GM12801 (cell line): Measurements from ENCODE around the gene ASAP2.

ENCODE experiments used
- CTCF ChIP-seq: IDR thresholded peaks from one replicate; pipeline ENCODE4 v1.5.1; 2011; ENCODE audit warnings: control low read depth; ENCODE audit not compliant: insufficient read length; ENCODE audit errors: extremely low read depth

The ASAP2 gene

GRCh38 chr2:9230051-9230802 is 23.6 kb downstream of the ASAP2 start:
- TF ChIP-seq CTCF, result no peak

GRCh38 chr2:9230881-9231280 is 24.3 kb downstream of the ASAP2 start:
- TF ChIP-seq CTCF, result no peak

DNA sequence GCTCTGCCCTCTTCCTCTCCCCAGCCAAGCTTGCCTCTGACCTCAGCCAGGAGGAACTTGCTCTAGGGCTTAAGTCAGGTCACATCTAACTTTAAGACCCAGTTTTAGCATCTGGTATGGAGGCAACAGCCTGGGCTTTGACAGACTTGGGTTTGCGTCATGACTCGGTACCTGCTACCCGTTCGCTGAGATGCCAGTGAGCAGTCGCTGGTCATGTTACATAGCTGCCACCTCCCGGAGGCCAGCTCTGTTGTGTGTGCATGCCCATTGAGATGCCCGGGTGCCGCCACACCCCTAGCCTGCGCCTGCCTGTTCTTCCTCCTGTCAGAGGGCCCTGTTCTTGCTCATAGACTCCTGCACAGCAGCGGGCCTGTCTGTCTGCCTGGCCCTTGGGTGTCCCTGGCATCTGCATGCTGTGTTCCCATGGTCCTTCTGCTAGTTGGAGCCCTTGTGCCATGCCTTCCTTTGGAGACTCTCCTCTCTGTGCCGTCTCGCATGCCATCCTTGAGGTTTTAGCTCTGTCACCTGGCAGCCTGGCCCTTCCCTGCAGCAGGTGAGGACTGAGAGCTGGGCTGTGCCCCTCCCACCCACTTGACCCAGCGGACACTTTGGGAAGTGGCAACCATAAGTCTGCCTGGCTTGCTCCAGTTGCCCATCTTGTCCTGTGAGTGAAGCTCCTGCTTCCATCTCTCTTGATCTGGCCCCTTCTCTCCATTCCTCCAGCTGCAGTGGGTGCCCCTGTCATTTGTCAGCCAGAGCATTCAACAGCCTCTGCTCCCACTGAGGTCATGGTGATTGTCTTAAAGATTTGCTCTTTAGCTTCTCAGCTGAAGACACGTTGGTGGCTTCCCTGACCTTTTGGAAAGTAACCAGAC is 24.9 kb downstream of the ASAP2 start:
- TF ChIP-seq CTCF, result no peak

DNA sequence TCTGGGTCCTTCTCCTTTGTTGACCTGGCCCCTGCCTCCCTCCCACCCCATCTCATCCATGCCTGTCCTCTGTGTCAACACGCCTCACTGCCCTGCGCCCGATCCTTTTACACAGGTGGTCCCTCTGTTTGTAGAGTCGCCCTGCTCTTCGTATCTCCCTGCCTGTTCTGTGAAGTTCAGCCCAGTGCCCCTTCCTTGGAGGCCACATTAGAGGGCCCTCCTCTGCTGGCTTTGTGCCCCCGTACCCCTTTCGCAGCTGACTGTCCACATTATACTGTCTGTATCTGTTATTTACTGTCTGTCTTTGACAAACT is 25.5 kb downstream of the ASAP2 start:
- TF ChIP-seq CTCF, result no peak

DNA sequence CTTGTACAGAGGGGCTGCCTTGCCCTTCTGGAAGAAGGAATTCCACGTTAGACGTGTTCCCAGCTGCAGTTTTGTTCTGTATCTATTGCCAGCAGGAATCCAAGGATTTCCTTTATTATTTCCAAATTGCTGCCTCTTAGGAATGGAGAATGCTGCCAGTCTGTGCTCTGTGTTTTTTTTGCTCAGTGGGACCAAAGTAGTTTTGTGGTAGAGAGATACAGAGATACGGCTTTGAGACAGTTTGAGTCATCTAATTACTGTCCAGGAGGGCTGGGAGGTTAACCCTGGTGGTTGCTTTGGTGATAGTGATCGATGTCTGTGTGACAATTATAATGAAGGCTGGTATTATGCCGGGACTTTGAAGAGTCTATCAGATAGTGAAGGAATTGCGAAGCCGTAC is 26.3 kb downstream of the ASAP2 start:
- no peak for TF ChIP-seq CTCF

GRCh38 chr2:9234680-9235146 is 28.1 kb downstream of the ASAP2 start:
- TF ChIP-seq CTCF, result no peak

GRCh38 chr2:9235147-9236044 is 28.8 kb downstream of the ASAP2 start:
- no peak for TF ChIP-seq CTCF
